NCI-H69 (cell line): ENCODE measurements around the gene IGSF5.
A peak's percentile ranks its signal among the peaks of the same experiment; 100 is the strongest.
"Not testable (repeated sequence)": the region's sequence is repeated elsewhere in the genome, so short reads cannot be mapped to it uniquely, and the experiment has no call there.

ENCODE experiments used
- DNase-seq: peaks from one replicate; lab custom pipeline; 2025; lab: John Stamatoyannopoulos, UW

IGSF5 gene

DNA sequence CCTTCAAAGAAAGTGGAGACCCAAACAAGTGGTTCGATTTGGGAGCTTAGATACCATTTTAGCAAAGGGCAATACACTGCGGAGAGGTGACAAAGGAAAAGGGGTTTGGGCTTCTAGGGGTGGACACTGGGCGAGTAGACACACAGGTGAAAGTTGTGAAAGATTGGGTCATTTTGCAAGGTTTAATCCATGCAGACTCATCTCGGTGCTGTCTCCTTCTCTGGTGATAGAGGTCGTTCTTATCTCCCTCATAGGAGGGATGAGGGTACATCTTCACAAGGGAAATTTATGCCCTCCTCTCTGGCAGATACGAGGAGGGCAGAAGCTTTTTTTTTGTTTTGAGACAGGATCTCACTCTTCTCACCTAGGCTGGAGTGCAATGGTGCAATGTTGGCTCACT, 6.4 kb upstream of the IGSF5 start:
- no peak for DNase-seq

DNA sequence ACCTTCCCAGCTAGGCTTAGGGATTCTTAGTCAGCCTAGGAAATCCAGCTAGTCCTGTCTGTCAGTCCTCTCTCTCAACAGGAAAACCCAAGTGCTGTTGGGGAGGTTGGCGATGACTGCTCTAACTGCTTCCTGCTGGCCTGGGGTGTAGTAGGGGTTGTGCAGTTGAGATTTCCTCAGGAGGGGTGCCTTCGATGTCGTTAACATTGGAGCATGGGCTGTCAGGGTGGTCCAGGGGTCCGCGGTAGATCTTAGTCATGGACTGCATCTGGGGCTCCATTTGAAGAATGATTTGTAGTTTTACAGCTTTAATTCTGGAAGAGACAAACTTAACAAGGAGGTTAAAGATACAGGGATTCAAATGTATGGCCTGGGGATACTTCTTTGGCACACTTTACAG, 5.5 kb upstream of the IGSF5 start:
- not testable (repeated sequence) for DNase-seq

DNA sequence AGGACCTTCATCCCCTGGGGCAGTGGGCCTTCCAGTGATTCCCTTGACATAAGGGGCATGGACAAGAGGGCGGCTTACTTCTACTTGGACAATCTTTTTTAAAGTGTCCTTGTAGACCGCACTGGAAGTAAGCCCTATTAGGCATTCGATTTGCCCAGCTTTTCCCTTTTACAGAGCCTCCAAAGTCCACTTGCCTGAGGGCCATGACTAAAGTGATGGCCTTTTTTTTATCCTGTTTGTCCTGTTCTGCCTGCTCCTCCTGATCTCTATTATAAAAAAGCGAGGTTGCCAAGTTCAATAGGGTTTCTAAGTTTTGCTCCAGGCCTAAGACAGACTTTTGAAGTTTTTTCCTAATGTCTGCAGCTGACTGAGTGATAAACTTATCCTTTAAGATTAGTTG, 2.4 kb upstream of the IGSF5 start:
- DNase-seq: not testable (repeated sequence)

DNA sequence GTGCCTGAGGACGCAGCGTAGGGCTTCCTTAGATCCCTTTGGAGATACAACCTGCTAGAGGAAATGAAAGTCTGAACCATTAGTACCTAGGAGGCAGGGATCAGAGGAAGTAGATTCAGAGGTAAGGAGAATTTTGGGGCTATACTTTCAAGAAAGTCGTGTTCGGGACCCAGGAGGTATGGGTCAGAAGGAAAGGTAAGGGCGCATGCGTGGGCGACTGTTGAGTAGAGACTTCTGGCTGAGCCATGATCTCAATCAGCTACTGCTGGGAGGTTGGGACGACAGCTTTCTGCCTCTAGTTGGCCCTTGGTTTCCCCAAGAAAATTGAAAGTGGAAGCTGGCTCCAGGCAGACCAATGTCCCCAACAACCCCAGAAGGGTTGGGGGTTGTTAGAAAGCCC, 349 bp downstream of the IGSF5 start:
- DNase-seq: not testable (repeated sequence)

DNA sequence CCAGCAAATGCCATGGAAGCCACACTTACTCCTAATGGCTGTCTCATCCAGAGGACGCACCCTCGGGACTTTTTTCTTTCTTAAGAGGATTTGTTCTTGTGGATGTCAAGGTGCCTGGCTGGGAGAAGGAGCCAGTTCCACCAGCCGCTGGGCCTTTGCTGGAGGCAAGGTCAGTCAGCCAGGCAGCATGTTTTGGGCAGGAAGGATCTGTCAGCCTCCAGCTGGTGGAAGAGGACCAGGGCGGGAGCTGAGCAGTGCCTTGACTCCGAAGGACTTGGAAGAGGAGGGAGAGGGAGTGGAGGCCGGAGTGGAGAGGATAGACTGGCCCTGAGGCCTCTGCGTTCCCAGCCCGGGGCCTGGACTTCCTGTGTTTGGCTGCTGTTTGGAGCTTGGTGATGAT, 5.7 kb downstream of the IGSF5 start:
- no peak for DNase-seq

DNA sequence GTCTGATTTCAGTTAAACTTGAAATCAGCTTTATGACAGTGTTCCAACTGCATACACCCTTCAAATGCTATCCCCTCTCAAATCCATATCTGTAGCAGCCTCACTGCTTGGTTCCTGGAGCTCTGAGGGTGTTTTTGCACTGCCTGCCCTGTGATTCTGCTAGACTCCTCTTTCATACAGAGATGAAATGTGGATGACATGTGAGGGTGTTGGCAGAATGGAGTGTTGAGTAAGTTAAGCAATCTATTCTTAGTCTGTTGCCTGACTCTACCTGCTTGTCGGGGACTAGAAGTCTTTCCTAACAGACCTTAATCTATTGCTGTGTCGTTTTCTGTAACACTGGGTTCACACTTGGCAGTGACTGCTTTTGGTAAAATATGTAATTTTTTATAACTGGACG, 9.8 kb downstream of the IGSF5 start:
- DNase-seq: no peak

DNA sequence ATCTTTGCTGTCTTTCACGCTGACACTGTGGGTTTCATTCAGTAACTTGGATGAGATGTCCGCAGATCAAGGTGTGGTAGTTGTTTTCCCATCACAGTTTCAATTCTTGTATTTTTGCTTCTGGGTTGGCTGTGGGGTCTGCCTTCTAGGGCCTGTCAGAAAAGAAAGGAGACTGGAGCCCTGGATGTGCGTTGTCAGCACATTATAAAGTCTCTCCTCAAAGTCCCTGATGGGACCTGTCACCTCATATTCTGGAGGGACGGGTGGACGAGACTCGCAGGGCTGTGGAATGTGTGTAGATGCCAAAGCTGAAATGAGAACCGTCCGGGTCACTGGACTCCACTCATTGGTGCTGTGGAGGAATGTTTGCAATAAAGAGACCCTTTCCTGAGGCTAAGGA, 11.3 kb downstream of the IGSF5 start:
- DNase-seq: no peak

DNA sequence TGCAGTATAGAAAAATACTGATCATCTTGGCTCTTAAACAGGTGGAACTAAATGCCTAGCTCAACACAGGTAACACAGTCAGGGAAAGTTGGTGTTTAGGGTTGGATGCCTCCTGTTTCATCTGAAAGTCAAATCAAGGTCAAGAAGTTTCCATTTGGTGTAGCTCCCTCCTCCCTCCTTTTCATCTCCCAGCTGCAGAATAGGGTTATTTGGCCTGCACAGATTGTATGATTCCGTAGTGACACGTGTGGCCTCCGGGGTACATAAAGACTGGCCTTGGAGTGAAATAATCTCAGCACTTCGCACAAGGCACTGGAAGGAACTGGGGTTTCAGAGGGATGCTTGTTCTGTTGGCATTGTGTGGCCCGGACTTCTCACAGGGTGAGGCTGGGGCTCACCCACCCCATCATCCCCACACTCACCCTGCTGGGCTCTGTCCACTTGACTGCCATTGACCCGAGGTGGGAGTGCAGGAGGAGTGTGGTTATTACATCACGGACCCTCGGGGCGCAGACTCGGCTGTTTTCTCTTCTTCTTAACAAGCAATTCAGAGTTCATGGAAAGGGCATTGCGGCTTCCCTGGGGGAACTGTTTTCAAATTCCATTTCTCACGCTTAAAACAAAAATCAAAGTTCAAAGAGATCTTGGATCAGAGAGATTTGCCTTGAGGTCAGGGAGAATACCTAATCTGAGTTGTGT, 18.4 kb downstream of the IGSF5 start:
- DNase-seq: no peak

DNA sequence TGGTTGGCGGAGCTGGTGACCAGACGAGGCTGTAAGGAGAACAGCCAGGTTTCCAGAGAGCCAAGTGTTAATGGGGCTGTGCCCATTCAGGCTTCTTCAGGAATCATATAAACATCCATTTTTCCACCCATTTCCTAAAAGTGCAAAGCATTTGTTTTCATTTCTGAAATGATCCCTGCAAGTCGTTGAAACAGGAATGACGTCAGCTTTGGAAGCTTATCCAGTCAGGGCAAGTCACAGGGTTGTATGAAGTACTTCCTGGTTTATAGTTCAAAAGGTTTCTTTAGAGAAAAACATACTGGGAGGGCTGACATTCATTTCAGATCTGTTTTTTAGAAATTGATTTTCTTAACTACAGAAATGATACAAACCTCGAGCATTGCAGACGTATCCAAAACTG, 29.2 kb downstream of the IGSF5 start:
- DNase-seq: no peak

DNA sequence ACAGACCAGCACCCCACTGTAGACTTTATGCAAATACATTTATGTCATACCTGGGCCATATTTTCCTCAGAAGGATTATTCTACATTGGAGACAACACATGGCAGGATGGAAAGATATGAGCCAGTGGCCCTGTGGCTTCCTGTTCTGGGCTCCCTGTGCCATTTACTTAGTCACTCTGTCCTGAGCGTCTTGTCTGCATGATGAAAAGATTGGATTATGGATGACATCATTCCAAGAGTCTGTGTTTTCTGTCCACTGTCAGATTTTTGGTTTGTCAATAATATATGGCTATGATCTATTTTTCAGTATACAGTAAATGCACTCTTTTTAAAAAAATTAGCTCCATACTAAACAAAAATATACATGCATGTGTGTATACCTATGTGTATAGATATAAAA, 30.8 kb downstream of the IGSF5 start:
- DNase-seq: no peak

DNA sequence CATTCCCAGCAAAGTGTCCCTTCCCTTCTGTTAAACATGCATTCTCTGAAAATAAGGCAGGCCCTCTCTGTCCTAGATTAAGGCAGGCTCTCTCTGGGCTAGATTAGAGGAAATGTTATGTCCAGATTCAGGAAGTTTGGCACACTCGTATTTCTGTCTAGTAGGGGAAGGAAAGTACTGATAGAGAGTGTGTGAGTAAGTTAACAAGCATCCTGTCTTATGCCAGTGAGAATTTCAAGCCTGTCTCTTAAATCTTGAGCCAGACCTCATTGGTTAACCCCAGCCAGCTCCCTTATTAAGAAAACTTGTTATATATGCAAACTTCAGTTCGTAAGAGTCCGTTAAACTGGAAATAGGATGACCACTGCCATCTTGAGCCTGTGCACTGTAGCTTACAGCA, 31.6 kb downstream of the IGSF5 start:
- DNase-seq: no peak

DNA sequence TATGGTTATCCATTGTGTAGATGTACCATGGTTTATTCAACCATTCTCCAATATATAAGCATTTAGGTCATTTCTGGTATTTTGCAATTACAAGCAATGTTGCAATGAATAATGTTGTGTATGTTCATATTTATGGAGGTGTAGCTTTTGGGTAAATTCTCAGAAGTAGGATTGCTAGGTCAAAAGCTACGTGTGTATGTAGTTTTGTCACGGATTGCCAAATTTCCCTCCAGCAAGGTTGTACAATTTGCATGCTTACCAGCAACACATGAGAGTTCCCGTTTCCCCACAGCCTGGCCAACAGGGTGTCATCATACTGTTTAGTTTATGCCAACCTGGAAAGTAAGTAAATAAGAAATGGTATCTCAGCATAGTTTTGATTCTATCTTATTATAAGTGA, 36.3 kb downstream of the IGSF5 start:
- no peak for DNase-seq

DNA sequence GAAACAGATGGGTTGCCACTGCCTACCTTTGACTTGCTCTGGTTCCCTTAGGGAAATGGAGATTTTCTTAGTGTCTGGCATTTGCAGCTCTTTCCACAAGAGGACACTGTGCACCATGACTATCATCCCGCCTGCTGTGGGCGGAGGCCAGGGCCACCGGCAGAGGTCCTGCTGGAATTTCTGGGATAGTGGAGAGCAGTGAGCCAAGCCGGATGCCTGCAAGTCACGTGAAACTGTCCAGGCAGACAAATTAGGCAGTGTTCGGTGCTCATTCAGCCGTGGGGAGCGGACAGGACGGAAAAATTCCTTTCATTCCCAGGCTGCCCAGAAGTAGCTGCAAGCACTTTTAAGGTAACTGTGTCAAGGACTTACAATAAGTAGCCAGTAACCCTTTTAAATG, 43.4 kb downstream of the IGSF5 start:
- DNase-seq: peak; percentile 93

DNA sequence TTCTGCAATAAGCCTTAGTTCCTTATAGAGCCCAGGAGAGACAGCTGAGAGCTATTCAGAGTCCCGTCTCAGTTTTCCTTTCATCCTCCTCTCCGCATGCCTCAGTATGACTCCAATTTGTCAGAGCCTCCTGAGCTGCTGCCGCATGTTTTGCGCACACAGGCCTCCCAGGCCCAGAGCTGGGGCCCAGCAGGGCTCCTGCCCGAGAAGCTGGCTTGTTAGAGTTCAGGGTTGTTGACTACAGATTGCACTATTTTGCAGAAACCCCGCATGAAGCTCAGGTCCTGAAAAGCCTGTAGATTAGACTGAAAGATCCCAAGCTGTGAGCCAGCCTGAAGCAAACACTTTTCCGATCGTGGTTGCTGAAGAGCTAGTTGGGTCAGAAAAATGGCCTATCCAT, 51.5 kb downstream of the IGSF5 start:
- no peak for DNase-seq

DNA sequence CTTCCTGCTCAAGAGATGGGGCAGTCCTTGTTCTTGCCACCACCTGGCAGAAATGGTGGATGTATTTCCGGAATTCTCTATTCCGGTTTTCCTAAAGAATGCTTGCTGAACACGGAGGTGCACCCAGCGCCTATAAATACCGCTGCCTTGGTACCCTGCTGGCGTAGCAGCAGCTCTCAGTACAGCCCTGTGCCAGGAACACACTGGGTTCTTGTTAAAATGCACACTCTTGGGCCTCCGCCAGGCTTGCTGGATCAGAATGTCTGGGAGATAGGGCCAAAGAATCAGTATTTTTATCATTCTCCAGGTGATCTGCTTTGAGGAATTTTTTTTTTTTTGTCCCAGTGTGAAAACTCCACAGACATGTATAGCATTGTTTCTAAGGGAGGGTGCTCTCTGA, 54.2 kb downstream of the IGSF5 start:
- DNase-seq: no peak

DNA sequence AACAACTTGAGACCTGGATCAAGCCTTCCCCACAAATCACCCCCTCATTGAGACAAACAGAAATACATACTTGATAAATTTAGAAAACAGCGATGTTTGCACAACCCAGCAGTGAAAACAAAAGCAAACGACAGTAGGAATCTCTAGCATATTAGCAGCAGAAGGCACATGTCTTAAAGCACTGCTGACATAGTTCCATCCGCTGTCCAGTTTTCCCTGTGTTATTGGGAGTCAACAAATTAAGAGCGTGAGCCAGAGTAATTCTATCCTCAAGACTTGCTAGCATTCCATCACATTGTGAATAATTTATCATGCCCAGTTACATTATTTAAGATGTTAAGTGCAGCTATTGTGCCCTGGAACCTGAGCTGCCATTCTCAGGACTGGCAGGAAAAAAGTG, 55.3 kb downstream of the IGSF5 start:
- DNase-seq: no peak

DNA sequence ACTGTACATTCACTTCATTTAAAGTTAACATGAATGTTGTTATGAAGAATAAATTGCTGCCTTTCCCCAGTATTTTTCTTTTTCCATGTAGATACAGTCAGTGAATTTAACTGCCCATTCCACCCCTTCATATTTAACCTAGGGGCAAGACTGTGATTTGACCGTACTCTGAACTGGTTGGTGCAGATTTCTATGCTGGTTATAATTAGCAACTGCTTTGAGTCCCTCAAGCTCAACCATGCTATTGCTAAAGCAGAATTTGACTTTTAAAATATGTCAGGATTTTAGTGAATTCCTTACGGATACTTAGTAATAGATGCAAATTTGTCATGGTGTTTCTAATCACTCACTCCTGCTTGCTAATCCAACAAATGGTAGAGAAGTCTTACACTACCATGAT, 57.2 kb downstream of the IGSF5 start:
- no peak for DNase-seq

DNA sequence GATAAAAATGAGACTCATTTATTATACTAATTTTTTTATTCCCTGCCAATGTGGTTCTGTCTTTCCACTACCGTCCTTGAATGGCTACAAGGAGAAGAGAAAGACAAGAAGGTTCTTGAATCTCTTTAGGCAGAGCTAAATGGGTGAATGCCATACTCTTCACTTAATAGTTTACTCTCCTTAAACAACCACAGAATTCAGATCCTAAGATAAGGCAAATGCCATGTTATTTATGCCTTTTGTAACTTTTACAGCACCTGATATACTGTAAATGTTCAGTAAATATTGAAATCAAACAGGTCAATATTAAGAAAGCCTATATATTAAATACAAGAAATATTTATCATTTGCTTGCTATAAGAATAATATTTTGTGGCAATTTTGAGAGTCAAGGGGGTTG, 58.4 kb downstream of the IGSF5 start:
- DNase-seq: no peak

DNA sequence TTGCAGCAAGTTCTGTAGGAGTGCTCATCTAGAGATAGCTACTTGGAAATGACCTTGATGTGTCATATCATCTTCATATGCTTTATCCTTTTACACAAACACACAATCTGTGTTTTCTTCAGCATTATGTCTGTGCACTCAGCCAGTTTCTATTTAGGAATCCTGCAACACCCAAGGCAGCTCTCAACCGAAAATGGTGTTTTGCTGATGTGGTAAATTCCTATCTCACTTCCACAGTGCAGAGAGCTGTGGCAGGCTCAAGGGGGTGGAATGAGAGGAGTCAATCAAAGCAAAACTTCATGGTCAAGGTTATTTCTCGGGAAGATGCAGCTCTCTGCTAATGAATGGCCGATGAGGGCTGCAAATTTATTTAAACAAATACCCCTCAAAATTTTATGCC, 59.3 kb downstream of the IGSF5 start:
- no peak for DNase-seq

DNA sequence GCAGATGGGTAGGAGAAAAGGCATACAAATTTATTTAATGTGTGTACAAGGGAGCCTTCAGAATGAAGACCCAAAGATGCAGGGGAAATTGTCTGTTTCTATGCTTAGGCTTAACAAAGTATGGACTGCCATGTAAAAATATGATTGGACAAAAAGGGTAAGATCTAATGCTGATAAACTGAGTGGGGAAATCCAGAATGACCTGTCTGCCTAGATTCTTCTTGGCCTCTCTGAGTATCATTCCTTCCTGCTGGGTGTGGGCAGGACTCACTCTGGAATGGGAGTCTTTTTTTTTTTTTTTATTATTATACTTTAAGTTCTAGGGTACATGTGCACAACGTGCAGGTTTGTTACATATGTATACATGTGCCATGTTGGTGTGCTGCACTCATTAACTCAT, 61.0 kb downstream of the IGSF5 start:
- DNase-seq: no peak

DNA sequence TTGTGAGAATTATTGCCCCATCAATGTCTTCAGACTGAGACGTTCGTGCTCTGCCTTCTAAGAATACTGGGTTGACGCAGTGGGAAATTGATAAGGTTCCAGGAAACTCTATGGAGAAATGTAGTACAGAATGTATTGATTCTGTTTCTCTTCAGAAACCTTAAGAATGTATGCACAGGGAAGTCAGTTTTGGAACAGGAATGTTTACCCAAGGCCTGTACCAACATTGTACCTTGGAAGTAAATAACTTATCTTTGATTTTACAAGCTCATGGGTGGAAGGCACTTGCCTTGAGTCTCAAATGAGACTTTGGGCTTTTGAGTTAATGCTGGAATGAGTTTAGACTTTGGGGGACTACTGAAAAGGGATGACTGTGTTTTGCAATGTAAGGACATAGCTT, 62.8 kb downstream of the IGSF5 start:
- no peak for DNase-seq

DNA sequence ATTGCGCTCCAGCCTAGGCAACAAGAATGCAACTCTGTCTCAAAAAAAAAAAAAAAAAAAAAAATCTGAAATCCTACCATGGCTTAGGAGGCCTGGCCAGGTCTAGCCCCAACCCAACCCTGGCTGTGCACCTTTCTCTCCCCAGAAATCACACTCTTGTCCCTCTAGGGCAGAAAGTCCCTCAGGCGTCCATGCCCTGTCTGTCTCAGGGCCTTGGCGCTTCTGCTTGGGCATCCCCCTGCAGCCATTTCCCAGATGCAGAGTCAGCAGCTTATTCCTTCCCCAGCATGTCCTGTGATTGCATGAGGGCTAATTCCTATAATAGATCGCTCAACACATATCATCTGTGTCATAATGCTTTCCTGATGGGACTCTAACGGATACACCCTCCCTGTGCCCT, 65.0 kb downstream of the IGSF5 start:
- no peak for DNase-seq

DNA sequence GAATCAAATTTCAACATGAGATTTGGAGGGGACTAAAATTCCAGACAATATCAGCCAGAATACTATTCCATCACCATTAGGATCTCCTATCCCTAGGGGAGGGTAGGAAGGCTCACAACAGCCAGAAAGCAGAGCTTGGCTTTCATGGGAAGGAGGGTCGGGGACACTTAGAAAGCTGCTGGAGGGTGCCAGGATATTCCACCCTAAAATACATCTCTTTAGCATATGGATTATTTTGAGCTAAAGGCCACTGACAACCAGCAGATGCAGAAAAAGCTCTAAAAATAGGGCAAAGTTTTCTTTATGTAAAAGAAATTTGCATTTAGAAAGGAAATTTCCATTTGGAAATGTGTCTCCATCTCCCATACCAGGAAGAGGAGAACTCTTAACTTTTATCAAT, 68.0 kb downstream of the IGSF5 start:
- no peak for DNase-seq

DNA sequence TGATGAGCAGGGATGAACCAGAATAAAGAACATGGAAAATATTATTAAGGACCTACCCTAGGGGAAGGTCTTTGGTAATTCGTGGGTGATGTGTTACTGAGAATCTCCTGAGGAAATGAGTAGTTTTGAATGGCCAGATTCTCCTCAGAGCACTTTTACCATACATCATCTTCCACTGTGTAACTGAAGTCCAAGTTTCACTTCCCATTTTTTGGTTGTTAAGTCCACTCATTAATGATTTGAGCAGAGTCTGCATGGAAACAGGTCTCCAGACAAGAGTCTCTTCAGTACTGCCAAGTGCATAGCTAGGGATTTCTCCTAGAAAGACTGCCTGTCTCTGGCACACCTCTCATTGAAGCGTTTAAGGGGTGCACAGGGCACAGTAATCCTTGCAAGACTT, 73.6 kb downstream of the IGSF5 start:
- DNase-seq: no peak

DNA sequence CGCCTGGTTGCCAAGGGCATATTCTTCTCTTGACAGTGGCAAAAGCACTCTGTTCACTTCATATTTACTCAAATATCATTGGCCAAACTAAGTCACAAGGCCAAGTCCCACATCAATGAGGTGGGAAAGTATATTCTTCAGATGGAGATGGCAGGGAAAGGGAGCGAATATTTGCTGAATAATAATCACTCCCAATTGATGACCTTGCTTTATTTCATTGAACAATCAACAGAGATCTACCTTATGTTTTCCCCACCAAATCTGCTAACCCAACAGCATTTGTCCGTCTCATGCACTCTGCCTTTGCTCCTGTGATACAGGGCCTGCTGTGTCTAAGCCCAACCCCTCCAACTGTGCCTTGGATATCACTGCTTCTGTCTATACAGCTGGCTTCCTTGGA, 77.1 kb downstream of the IGSF5 start:
- no peak for DNase-seq
